Neuronal stem cell (in vitro differentiated cells): ENCODE results near the gene RNASEH2A. TPM values are rescaled to one million over a fixed set of nuclear protein-coding genes. Genes with fewer than 3 reads are reported as not detected.

Experiments
- DNase-seq: peaks from one replicate; pipeline ENCODE4 v3.0.0-alpha.2; 2013; ENCODE audit warnings: low spot score
- H2AFZ ChIP-seq: one replicate; pipeline ENCODE4 v1.6.1; 2013; ENCODE audit warnings: mild to moderate bottlenecking, low read length, inconsistent platforms
- H2AK5ac ChIP-seq: 2 replicates; pipeline ENCODE4 v1.6.1; 2013; ENCODE audit warnings: low read depth, mild to moderate bottlenecking, inconsistent platforms, low read length, moderate library complexity, mixed read lengths
- H2BK120ac ChIP-seq: 2 replicates; pipeline ENCODE4 v1.6.1; 2013; ENCODE audit warnings: low read depth, mild to moderate bottlenecking, inconsistent platforms, low read length, moderate library complexity, mixed read lengths
- H2BK12ac ChIP-seq: one replicate; pipeline ENCODE4 v1.6.1; 2013; ENCODE audit warnings: low read length, inconsistent platforms
- H2BK15ac ChIP-seq: 2 replicates; pipeline ENCODE4 v1.6.1; 2013; ENCODE audit warnings: mild to moderate bottlenecking, low read length, inconsistent platforms, mixed read lengths
- H2BK5ac ChIP-seq: one replicate; pipeline ENCODE4 v1.6.1; 2013; ENCODE audit warnings: inconsistent platforms, mild to moderate bottlenecking, low read length, moderate library complexity
- H3K14ac ChIP-seq: one replicate; pipeline ENCODE4 v1.6.1; 2013; ENCODE audit warnings: low read length, inconsistent platforms
- H3K18ac ChIP-seq: 2 replicates; pipeline ENCODE4 v1.6.1; 2013; ENCODE audit warnings: low read length, inconsistent platforms
- H3K23ac ChIP-seq: 2 replicates; pipeline ENCODE4 v1.6.1; 2013; ENCODE audit warnings: low read depth, mild to moderate bottlenecking, mixed read lengths, low read length, inconsistent platforms; ENCODE audit not compliant: poor library complexity
- H3K27ac ChIP-seq: replicated peaks from 3 replicates; pipeline ENCODE4 v1.5.1; 2013; ENCODE audit warnings: low read length, inconsistent platforms
- H3K27me3 ChIP-seq, 3 experiments: 2 replicates each; pipeline ENCODE4 v1.6.1; 2013; ENCODE audit warnings: low read length in 3 of 3, mild to moderate bottlenecking in 2 of 3, inconsistent platforms in 1 of 3, low read depth in 1 of 3, mixed read lengths in 1 of 3, moderate library complexity in 1 of 3; ENCODE audit not compliant: control insufficient read depth in 3 of 3, insufficient read depth in 3 of 3
- H3K36me3 ChIP-seq, 2 donors: replicated peaks in 1 of 2; 2 replicates each; pipeline ENCODE4 v1.6.1; 2013; ENCODE audit warnings: low read length in 2 of 2; ENCODE audit not compliant: control insufficient read depth in 2 of 2, insufficient read depth in 2 of 2
- H3K4ac ChIP-seq: 2 replicates; pipeline ENCODE4 v1.6.1; 2013; ENCODE audit warnings: inconsistent platforms, mild to moderate bottlenecking, low read length, moderate library complexity
- H3K4me1 ChIP-seq, 2 donors: 1 replicate in 1 of 2; 2 replicates in 1 of 2; pipeline ENCODE4 v1.6.1; 2013; ENCODE audit warnings: low read length in 2 of 2, low read depth in 1 of 2; ENCODE audit not compliant: control insufficient read depth in 2 of 2, insufficient read depth in 1 of 2
- H3K4me2 ChIP-seq: one replicate; pipeline ENCODE4 v1.6.1; 2013; ENCODE audit warnings: mild to moderate bottlenecking, low read length, inconsistent platforms; ENCODE audit not compliant: insufficient read depth, poor library complexity, severe bottlenecking
- H3K4me3 ChIP-seq, 2 donors: 2 replicates each; pipeline ENCODE4 v1.5.1; 2013; ENCODE audit warnings: low read length in 2 of 2, mild to moderate bottlenecking in 2 of 2, inconsistent platforms in 1 of 2, moderate library complexity in 1 of 2
- H3K79me1 ChIP-seq: one replicate; pipeline ENCODE4 v1.6.1; 2013; ENCODE audit warnings: low read depth, mild to moderate bottlenecking, inconsistent platforms, low read length, moderate library complexity
- H3K9ac ChIP-seq: one replicate; pipeline ENCODE4 v1.6.1; 2013; ENCODE audit warnings: mild to moderate bottlenecking, low read depth, low read length, inconsistent platforms; ENCODE audit not compliant: poor library complexity
- H3K9me3 ChIP-seq, 2 donors: replicated peaks in 1 of 2; 2 replicates each; pipeline versions ENCODE3 to v1.6.1; 2013; ENCODE audit warnings: low read length in 2 of 2, mild to moderate bottlenecking in 2 of 2, inconsistent platforms in 1 of 2, low read depth in 1 of 2, mixed read lengths in 1 of 2, moderate library complexity in 1 of 2; ENCODE audit not compliant: control insufficient read depth in 2 of 2, insufficient read depth in 1 of 2
- H4K8ac ChIP-seq: one replicate; pipeline ENCODE4 v1.6.1; 2013; ENCODE audit warnings: low read depth, mild to moderate bottlenecking, inconsistent platforms, low read length, moderate library complexity
- H4K91ac ChIP-seq: one replicate; pipeline ENCODE4 v1.6.1; 2013; ENCODE audit warnings: low read length, low read depth, mild to moderate bottlenecking, inconsistent platforms; ENCODE audit not compliant: poor library complexity
- whole genome bisulfite sequencing, 2 donors: extraction: QIAGEN DNeasy Blood & Tissue Kit; methylation state at CpG; one replicate each; pipeline ENCODE4 v1.1.7; 2013; ENCODE audit warnings: missing lambda C conversion rate in 2 of 2, mixed read lengths in 1 of 2; ENCODE audit not compliant: insufficient read length in 2 of 2, insufficient replicate concordance in 1 of 2; ENCODE audit errors: extremely low coverage in 2 of 2; 5-methylcytosine and 5-hydroxymethylcytosine counted together
- polyA plus RNA-seq, 2 experiments: library from polyadenylated mRNA; stranded (reverse); fragments of 200-250 nt; gene quantifications; one replicate each; pipeline ENCODE4 v1.2.3, GENCODE V29; 2013

RNASEH2A gene
- polyA plus RNA-seq (2013, experiment 1 of 2): 28.6 TPM
- 28.7 TPM for polyA plus RNA-seq (2013, experiment 2 of 2)

DNA sequence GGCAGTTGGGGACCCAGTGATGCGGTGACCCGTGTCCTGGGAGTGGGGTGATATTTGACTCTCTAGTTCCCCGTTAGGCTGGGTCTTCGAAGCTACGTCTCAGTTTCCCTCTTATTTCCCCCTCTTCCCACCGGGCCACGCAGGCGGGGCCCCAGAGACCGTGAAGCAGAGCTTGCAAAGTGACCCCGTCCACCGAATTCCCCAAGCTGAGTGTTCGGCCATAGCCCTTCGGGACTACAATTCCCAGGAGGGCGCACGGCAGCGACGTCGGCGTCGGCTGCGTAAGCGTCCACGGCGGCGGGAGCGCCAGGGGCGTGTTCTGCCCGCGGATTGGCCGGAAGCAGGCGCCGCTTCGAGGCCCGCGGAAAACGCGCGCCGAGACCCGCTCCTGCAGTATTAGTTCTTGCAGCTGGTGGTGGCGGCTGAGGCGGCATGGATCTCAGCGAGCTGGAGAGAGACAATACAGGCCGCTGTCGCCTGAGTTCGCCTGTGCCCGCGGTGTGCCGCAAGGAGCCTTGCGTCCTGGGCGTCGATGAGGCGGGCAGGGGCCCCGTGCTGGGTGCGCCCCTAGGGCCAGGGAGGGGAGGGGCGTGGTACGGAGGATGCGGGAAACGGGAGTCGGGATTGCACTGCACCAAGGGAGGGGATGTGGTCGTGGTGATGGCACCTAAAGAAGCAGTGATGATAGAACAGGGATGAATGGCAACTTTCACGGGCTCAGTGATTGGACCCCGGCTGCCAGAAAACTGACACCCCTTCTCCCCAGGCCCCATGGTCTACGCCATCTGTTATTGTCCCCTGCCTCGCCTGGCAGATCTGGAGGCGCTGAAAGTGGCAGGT is at the start of gene RNASEH2A:
Gene RNASEH2A, plus strand, starts transcription at position 343 of the 840 bp plus-strand sequence. Its CDS starts 90 bp downstream, at position 433.
- peak within 1 kb of the TSS; percentile 93 for H2AFZ ChIP-seq
- H4K8ac ChIP-seq: peak within 1 kb of the TSS; percentile 54
- WGBS, 2 donors: no CpG with 5 or more reads among the region's 66 CpGs
- H3K9me3 ChIP-seq: no peaks in the 10 kb centered on the region
- H3K36me3 ChIP-seq: peaks cover 26 to 41% of the 10 kb centered on the region in 2 donors
- no peak within 1 kb of the TSS for H2BK5ac ChIP-seq
- peak within 1 kb of the TSS; percentile 92 for H3K18ac ChIP-seq
- DNase-seq: peak; percentile 85
- no peak within 1 kb of the TSS for H2BK120ac ChIP-seq
- H3K9ac ChIP-seq: peak within 1 kb of the TSS; percentile 98
- H3K27me3 ChIP-seq: no peaks in the 10 kb centered on the region
- no peak within 1 kb of the TSS for H3K4ac ChIP-seq
- peak within 1 kb of the TSS; percentile 22 for H3K23ac ChIP-seq
- H2BK15ac ChIP-seq: no peak within 1 kb of the TSS
- peak within 1 kb of the TSS; percentile 91 for H3K4me2 ChIP-seq
- H3K27ac ChIP-seq: peak within 1 kb of the TSS; percentile 54
- H3K79me1 ChIP-seq: peaks cover 8% of the 10 kb centered on the region
- H3K4me3 ChIP-seq: peak within 1 kb of the TSS; percentile 80 to 94
- peak within 1 kb of the TSS; percentile 4 for H2AK5ac ChIP-seq
- peaks cover 12 to 14% of the 10 kb centered on the region in 2 donors for H3K4me1 ChIP-seq
- no peak within 1 kb of the TSS for H2BK12ac ChIP-seq
- H3K14ac ChIP-seq: peak within 1 kb of the TSS; percentile 98
- no peak within 1 kb of the TSS for H4K91ac ChIP-seq

DNA sequence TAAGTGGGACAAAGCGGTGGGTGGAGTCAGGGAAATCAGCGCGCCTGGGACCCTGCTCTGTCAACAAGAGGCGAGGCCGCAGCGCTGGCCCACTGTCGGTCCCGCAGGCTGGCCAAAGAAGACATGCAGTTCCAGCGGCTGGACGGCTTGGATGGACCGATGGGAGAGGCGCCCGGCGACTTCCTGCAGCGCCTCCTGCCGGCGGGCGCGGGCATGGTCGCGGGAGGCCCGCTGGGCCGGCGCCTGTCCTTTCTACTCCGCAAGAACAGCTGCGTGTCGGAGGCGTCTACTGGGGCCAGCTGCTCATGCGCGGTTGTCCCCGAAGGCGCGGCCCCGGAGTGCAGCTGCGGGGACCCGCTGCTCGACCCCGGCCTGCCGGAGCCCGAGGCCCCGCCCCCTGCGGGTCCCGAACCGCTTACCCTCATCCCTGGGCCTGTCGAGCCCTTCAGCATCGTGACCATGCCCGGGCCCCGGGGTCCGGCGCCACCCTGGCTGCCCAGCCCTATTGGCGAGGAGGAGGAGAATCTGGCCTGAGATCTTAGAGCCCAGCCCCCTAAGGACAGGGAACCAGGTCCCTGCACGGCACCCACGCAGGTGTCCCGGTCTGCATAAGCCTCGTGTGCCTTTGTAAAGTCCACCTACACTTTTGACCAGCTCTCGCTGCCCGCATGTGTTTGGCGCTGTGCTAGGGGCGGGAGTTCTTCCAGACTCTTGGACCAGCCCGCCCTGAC is 48.7 kb upstream of the RNASEH2A start:
- Histone ChIP-seq H2BK5ac (peak overlapping the region; percentile 59), H3K14ac (no peak overlapping the region), H4K8ac (peak overlapping the region; percentile 53), H3K23ac (no peak overlapping the region), H3K36me3 (no peaks in the 10 kb centered on the region), H2BK120ac (no peak overlapping the region), H3K4me1 (peaks cover 0 to 2% of the 10 kb centered on the region in 2 donors), H2AK5ac (no peak overlapping the region), H3K4me2 (peak overlapping the region; percentile 58), H3K9me3 (no peaks in the 10 kb centered on the region), H3K27ac (peak overlapping the region; percentile 30), H3K79me1 (peaks cover 2% of the 10 kb centered on the region), H3K9ac (peak overlapping the region; percentile 70), H4K91ac (no peak overlapping the region), H3K4ac (no peak overlapping the region), H3K18ac (peak overlapping the region; percentile 92), H3K27me3 (peaks cover 0 to 8% (median 6%) of the 10 kb centered on the region in 3 experiments), H3K4me3 (peak overlapping the region; percentile 7 to 55), H2BK15ac (peak overlapping the region; percentile 2), H2AFZ (peak overlapping the region; percentile 90), H2BK12ac (no peak overlapping the region)
- peak; percentile 80 for DNase-seq
- WGBS, 2 donors: no CpG with 5 or more reads among the region's 60 CpGs

DNA sequence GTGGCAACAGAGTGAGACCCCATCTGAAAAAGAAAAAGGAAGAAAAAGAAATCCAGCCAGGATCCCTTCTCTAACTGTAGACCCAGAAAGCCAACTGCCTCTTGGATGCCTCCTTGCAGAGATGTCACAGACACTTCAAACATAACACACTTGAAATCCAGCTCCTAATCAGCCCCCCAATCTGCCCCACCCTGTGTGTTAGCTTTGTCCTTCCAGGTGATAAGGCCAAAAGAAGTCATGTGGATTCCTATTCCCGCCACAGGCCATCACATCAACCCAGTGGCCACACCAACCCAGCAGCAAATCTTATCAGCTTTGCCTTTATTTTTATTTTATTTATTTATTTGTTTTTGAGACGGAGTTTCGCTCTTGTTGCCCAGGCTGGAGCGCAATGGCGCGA is 46.7 kb upstream of the RNASEH2A start:
- Histone ChIP-seq H2AK5ac (no peak overlapping the region), H3K14ac (no peak overlapping the region), H3K4ac (no peak overlapping the region), H3K9me3 (peaks cover 2 to 3% of the 10 kb centered on the region in 2 donors), H4K8ac (no peak overlapping the region), H2BK120ac (no peak overlapping the region), H3K79me1 (peaks cover 2% of the 10 kb centered on the region), H3K36me3 (peaks cover 0 to 10% of the 10 kb centered on the region in 2 donors), H2AFZ (no peak overlapping the region), H3K18ac (no peak overlapping the region), H3K4me3 (no peak overlapping the region), H3K27me3 (no peaks in the 10 kb centered on the region), H4K91ac (no peak overlapping the region), H3K23ac (no peak overlapping the region), H3K4me1 (peaks cover 0 to 2% of the 10 kb centered on the region in 2 donors), H2BK12ac (no peak overlapping the region), H3K4me2 (no peak overlapping the region), H2BK15ac (no peak overlapping the region), H2BK5ac (no peak overlapping the region), H3K9ac (no peak overlapping the region), H3K27ac (no peak overlapping the region)
- no peak for DNase-seq
- no CpG with 5 or more reads among the region's 6 CpGs for WGBS, 2 donors

DNA sequence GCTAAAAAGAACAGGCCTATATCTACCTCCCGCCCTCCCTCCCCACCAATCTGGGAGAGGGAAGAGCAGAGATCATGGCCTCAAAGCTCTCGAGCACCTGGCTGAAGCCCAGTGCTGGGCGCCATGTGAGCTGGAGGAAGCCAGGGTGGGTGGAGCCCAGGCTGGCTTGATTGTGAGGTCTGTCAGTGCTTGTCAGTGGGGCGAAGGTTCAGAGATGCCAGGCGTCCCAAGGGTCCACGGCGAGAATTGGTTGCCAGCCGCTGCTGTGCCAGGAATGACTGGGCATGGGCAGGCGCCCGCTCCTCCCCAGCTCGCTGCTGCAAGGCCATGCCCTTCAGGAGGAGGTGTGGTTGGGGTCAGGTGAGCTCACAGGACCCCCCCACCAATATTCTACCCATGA is 43.3 kb upstream of the RNASEH2A start:
- Histone ChIP-seq H3K79me1 (peaks cover 2% of the 10 kb centered on the region), H3K27ac (no peak overlapping the region), H3K14ac (no peak overlapping the region), H2BK12ac (no peak overlapping the region), H3K9me3 (peaks cover 2 to 3% of the 10 kb centered on the region in 2 donors), H2AK5ac (no peak overlapping the region), H3K4me1 (no peaks in the 10 kb centered on the region), H2AFZ (no peak overlapping the region), H3K4me3 (no peak overlapping the region), H2BK120ac (no peak overlapping the region), H3K9ac (no peak overlapping the region), H4K91ac (no peak overlapping the region), H4K8ac (no peak overlapping the region), H3K18ac (no peak overlapping the region), H2BK5ac (no peak overlapping the region), H3K36me3 (peaks cover 0 to 16% of the 10 kb centered on the region in 2 donors), H3K27me3 (no peaks in the 10 kb centered on the region), H3K4me2 (no peak overlapping the region), H3K4ac (no peak overlapping the region), H3K23ac (no peak overlapping the region), H2BK15ac (no peak overlapping the region)
- DNase-seq: no peak
- no CpG with 5 or more reads among the region's 11 CpGs for WGBS, 2 donors
